ENCODE results near the gene SPATA31C1. TPM values are rescaled to one million over a fixed set of nuclear protein-coding genes. Genes with fewer than 3 reads are reported as not detected.
"Not testable (repeated sequence)": the region's sequence is repeated elsewhere in the genome, so short reads cannot be mapped to it uniquely, and the experiment has no call there.

The SPATA31C1 gene
- total and polyA plus RNA-seq, 12 donors = not detected

DNA sequence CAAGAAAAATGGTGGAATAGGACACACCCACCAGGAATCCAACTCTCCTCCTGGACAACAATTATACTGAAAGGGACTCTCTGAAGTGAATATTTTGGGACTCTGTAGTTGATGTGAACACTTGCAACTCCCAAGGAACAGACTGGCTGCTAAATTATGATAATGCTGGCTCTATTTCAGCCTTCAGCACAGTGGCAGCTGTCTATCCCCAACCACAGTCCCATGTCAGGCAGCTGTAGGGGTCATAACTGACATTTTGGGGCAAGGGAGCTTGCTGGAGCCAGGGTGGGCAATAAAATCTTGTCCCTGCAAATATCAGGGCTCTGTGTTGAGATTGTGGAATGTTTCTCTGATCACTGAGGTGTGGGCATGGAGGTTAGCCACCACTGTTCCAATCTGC, 20.9 kb upstream of the SPATA31C1 start:
- Histone ChIP-seq H3K27me3 (peaks cover 0 to 21% (median 0%) of the 10 kb centered on the region in 7 donors), H3K4me3 (no peak overlapping the region), H3K9me3 (peaks cover 0 to 12% (median 0%) of the 10 kb centered on the region in 11 donors), H3K4me1 (no peaks in the 10 kb centered on the region), H3K27ac (no peak overlapping the region), H3K36me3 (no peaks in the 10 kb centered on the region)
- no peak for TF ChIP-seq CTCF (IDR thresholded peaks at IDR 0.05)
- intact Hi-C loops (cut with DNase I) = no loop called here
- ATAC-seq (no peak), DNase-seq (no peak)

DNA sequence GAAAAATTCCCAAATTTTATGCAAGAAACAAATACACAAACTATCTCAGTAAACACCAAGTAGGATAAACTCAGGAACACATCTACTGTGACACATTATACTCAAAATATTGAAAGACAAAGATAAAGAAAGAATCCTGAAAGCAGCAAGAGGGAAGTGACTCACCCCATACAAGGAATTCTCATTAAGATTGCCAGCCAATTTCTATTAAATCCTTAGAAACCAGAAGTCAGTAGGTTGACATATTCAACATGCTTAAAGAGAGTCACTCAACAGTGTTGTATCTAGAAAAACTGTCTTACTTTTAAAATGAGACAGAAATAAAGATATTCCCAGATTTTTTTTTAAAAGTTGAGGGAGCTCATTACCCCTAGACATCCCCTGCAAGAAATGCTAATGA, 19.6 kb upstream of the SPATA31C1 start:
- no peaks in the 10 kb centered on the region for H3K4me1 ChIP-seq
- intact Hi-C loops (cut with DNase I) = no loop called here
- H3K9me3 ChIP-seq = peaks cover 0 to 25% (median 2%) of the 10 kb centered on the region in 11 donors
- TF ChIP-seq CTCF (IDR thresholded peaks at IDR 0.05) = no peak
- H3K27me3 ChIP-seq = peaks cover 0 to 21% (median 0%) of the 10 kb centered on the region in 7 donors
- no peak overlapping the region for H3K27ac ChIP-seq
- no peak overlapping the region for H3K4me3 ChIP-seq
- ATAC-seq (no peak), DNase-seq (no peak)
- H3K36me3 ChIP-seq = no peaks in the 10 kb centered on the region

GRCh38 chr9:87902371-87902770, 15.4 kb upstream of the SPATA31C1 start:
- 92 to 97% methylated on average over 11 of the region's 11 CpGs for WGBS, 2 donors
- H3K36me3 ChIP-seq; H3K4me3 ChIP-seq; H3K27ac ChIP-seq; intact Hi-C loops (cut with DNase I); H3K4me1 ChIP-seq; DNase-seq; ATAC-seq: not testable (repeated sequence)
- peaks cover 0 to 38% (median 4%) of the 10 kb centered on the region in 11 donors for H3K9me3 ChIP-seq
- peaks cover 0 to 14% (median 0%) of the 10 kb centered on the region in 7 donors for H3K27me3 ChIP-seq

GRCh38 chr9:87909310-87910041, 8.3 kb upstream of the SPATA31C1 start:
- intact Hi-C loops (cut with DNase I) = no loop called here
- H3K4me1 ChIP-seq = no peaks in the 10 kb centered on the region
- TF ChIP-seq CTCF (IDR thresholded peaks at IDR 0.05) = no peak
- no peak for DNase-seq
- H3K36me3 ChIP-seq = no peaks in the 10 kb centered on the region
- no peak overlapping the region for H3K27ac ChIP-seq
- H3K9me3 ChIP-seq = peaks cover 0 to 12% (median 0%) of the 10 kb centered on the region in 11 donors
- ATAC-seq = peak in 1 of 8 donors; percentile 22
- H3K27me3 ChIP-seq = no peaks in the 10 kb centered on the region
- H3K4me3 ChIP-seq = no peak overlapping the region
- WGBS, 2 donors = 90 to 91% methylated on average over 20 of the region's 20 CpGs

DNA sequence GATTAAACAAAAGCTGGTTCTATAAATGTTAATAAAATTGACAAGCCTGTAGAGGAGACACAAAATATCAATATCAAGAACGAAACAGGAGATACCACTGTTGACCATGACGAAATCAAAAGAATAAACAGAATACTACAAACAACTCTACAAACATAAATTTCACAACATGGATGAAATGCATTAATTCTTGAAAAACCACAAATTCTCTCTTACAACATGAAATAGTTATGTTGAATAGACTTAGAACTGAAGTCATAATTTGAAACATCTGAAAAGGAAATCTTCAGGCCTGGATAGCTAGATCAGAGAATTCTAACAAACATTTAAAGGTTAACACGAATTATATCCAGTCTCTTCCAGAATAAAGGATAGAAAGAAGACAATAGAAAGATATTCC, 6.9 kb upstream of the SPATA31C1 start:
- ATAC-seq = no peak
- no peak overlapping the region for H3K4me3 ChIP-seq

DNA sequence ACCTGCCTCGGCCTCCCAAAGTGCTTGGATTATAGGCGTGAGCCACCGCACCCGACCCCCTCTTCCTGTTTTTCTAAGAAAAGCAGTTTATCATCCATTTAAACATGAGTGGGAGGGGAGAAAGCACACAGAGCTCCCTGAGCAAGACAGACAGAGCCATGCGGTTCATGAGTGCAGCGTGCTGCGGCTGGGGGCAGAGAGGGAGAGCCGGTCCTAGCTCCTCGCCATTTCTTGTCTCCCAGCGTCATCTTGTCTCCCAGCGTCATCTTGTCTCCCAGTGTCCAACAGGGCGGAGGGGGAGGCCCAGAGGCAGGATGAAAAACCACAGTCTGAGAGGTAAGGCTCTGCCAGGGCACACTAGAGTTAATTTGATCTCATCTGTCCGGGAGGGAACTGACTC, 1.3 kb downstream of the SPATA31C1 start:
- H3K4me3 ChIP-seq; intact Hi-C loops (cut with DNase I); H3K27ac ChIP-seq; H3K27me3 ChIP-seq; H3K36me3 ChIP-seq; H3K4me1 ChIP-seq; DNase-seq; ATAC-seq; H3K9me3 ChIP-seq: not testable (repeated sequence)
- WGBS, 2 donors = 59 to 79% methylated on average over 12 of the region's 13 CpGs

More for the DNA sequence above, 6.9 kb upstream of the SPATA31C1 start:
- no peak for TF ChIP-seq CTCF (IDR thresholded peaks at IDR 0.05)
- H3K36me3 ChIP-seq = no peaks in the 10 kb centered on the region
- WGBS, 2 donors = 79 to 81% methylated on average over 3 of the region's 3 CpGs
- no peaks in the 10 kb centered on the region for H3K27me3 ChIP-seq
- DNase-seq = no peak
- no peaks in the 10 kb centered on the region for H3K4me1 ChIP-seq
- peaks cover 0 to 11% (median 0%) of the 10 kb centered on the region in 11 donors for H3K9me3 ChIP-seq
- intact Hi-C loops (cut with DNase I) = no loop called here
- no peak overlapping the region for H3K27ac ChIP-seq

DNA sequence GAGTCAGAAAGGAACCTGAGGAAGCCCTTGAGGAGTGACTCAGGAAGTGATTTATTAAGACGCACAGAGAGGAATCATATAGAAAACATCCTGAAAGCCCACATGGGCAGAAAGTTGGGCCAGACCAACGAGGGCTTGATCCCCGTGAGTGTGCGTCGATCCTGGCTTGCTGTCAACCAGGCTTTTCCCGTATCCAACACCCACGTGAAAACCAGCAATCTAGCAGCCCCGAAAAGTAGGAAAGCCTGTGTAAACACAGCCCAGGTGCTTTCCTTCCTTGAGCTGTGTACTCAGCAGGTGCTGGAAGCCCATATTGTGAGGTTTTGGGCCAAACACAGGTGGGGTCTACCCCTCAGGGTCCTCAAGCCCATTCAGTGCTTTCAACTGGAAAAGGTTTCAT, 3.8 kb downstream of the SPATA31C1 start:
- H3K27ac ChIP-seq; H3K36me3 ChIP-seq; H3K4me1 ChIP-seq; H3K4me3 ChIP-seq; DNase-seq; H3K27me3 ChIP-seq; ATAC-seq; H3K9me3 ChIP-seq; intact Hi-C loops (cut with DNase I): not testable (repeated sequence)
- WGBS, 2 donors = 74 to 80% methylated on average over 8 of the region's 8 CpGs

- H3K9me3 ChIP-seq; intact Hi-C loops (cut with DNase I); DNase-seq; H3K36me3 ChIP-seq; H3K27ac ChIP-seq; H3K4me3 ChIP-seq; H3K27me3 ChIP-seq; ATAC-seq; H3K4me1 ChIP-seq: not testable (repeated sequence)
- WGBS, 2 donors = 73 to 80% methylated on average over 8 to 10 of the region's 10 CpGs
These were observed 5.2 kb downstream of the SPATA31C1 start for GRCh38 chr9:87923012-87923411.
